IMR-90 (cell line): ENCODE measurements around the gene FDXR. TPM values are rescaled to one million over a fixed set of nuclear protein-coding genes. Genes with fewer than 3 reads are reported as not detected.

ENCODE experiments used
- ATAC-seq: fragments of 200-7000 bp; cut with Tn5 transposase; 2 replicates; pipeline ENCODE4 v1.9.1; 2020; ENCODE audit warnings: low read depth, mild to moderate bottlenecking, moderate library complexity
- BruUV-seq: library from RNA; stranded (reverse); fragments of 400-500 nt; replicated peaks from 2 replicates; lab custom pipeline; 2021; lab: Mats Ljungman, UMichigan
- CTCF ChIA-PET: fragments of 300-600 bp; formaldehyde crosslinking; extraction: SDS; loops from one replicate; lab custom pipeline; 2021; ENCODE audit warnings: antibody characterized with exemption; lab: Yijun Ruan, JAX
- POLR2A ChIA-PET: fragments of 300-600 bp; sonication (Branson Sonifier 250); formaldehyde crosslinking; loops from one replicate; lab custom pipeline; 2022; ENCODE audit warnings: antibody characterized with exemption; ENCODE audit not compliant: unreplicated experiment; lab: Charles Lee
- DNase-seq: peaks from one replicate; pipeline ENCODE4 v3.0.0; 2013
- H2AFZ ChIP-seq: replicated peaks from 2 replicates; pipeline ENCODE3; 2013; ENCODE audit warnings: low read length, mild to moderate bottlenecking; ENCODE audit not compliant: poor library complexity
- H2AK5ac ChIP-seq: 2 replicates; pipeline ENCODE4 v1.6.1; 2013; ENCODE audit warnings: low read depth, low read length, inconsistent platforms
- H2AK9ac ChIP-seq: replicated peaks from 2 replicates; pipeline ENCODE3; 2013; ENCODE audit warnings: mild to moderate bottlenecking, low read depth, low read length, moderate library complexity; ENCODE audit not compliant: poor library complexity
- H2BK120ac ChIP-seq: 2 replicates; pipeline ENCODE4 v1.6.1; 2013; ENCODE audit warnings: low read depth, low read length, inconsistent platforms
- H2BK15ac ChIP-seq: 3 replicates; pipeline ENCODE4 v1.6.1; 2013; ENCODE audit warnings: low read depth, low read length, inconsistent platforms
- H2BK20ac ChIP-seq: 2 replicates; pipeline ENCODE4 v1.6.1; 2013; ENCODE audit warnings: low read depth, mild to moderate bottlenecking, inconsistent platforms, low read length, moderate library complexity
- H2BK5ac ChIP-seq: 2 replicates; pipeline ENCODE4 v1.6.1; 2013; ENCODE audit warnings: mild to moderate bottlenecking, low read depth, low read length, inconsistent platforms; ENCODE audit not compliant: poor library complexity, severe bottlenecking
- H3K14ac ChIP-seq: replicated peaks from 2 replicates; pipeline ENCODE4 v1.6.1; 2013; ENCODE audit warnings: low read depth, low read length, inconsistent platforms
- H3K18ac ChIP-seq: 2 replicates; pipeline ENCODE4 v1.6.1; 2013; ENCODE audit warnings: low read depth, low read length, control low read depth
- H3K23ac ChIP-seq: 2 replicates; pipeline ENCODE4 v1.6.1; 2013; ENCODE audit warnings: low read depth, low read length, inconsistent platforms
- H3K27ac ChIP-seq: 2 replicates; pipeline ENCODE4 v1.5.1; 2013; ENCODE audit warnings: mild to moderate bottlenecking, control low read depth, low read length; ENCODE audit not compliant: insufficient read depth
- H3K27me3 ChIP-seq: 2 replicates; pipeline ENCODE4 v1.6.1; 2013; ENCODE audit warnings: low read length; ENCODE audit not compliant: control insufficient read depth, insufficient read depth
- H3K36me3 ChIP-seq: 2 replicates; pipeline ENCODE4 v1.6.1; 2013; ENCODE audit warnings: low read length, mixed read lengths; ENCODE audit not compliant: control insufficient read depth, insufficient read depth
- H3K4ac ChIP-seq: 2 replicates; pipeline ENCODE4 v1.6.1; 2013; ENCODE audit warnings: low read depth, low read length, inconsistent platforms
- H3K4me1 ChIP-seq: 2 replicates; pipeline ENCODE4 v1.6.1; 2013; ENCODE audit warnings: low read length, mixed read lengths; ENCODE audit not compliant: control insufficient read depth, insufficient read depth
- H3K4me2 ChIP-seq: 2 replicates; pipeline ENCODE4 v1.6.1; 2013; ENCODE audit warnings: low read depth, mild to moderate bottlenecking, control low read depth, low read length, moderate library complexity
- H3K4me3 ChIP-seq: 2 replicates; pipeline ENCODE4 v1.5.1; 2013; ENCODE audit warnings: low read depth, mild to moderate bottlenecking, control low read depth, low read length, moderate library complexity; ENCODE audit not compliant: insufficient read depth
- H3K56ac ChIP-seq: 2 replicates; pipeline ENCODE4 v1.6.1; 2013; ENCODE audit warnings: low read length, inconsistent platforms; ENCODE audit not compliant: insufficient read depth; ENCODE audit errors: extremely low read depth
- H3K79me1 ChIP-seq, 2 experiments: 2 replicates each; pipeline ENCODE4 v1.6.1; 2013; ENCODE audit warnings: low read length in 2 of 2, inconsistent platforms in 1 of 2, low read depth in 1 of 2
- H3K9ac ChIP-seq: 2 replicates; pipeline ENCODE4 v1.6.1; 2013; ENCODE audit warnings: low read depth, low read length, control low read depth
- H3K9me1 ChIP-seq: 2 replicates; pipeline ENCODE4 v1.6.1; 2013; ENCODE audit warnings: low read length, inconsistent platforms; ENCODE audit not compliant: insufficient read depth
- H3K9me3 ChIP-seq: 2 replicates; pipeline ENCODE4 v1.6.1; 2013; ENCODE audit warnings: low read length; ENCODE audit not compliant: control insufficient read depth, insufficient read depth
- H4K20me1 ChIP-seq: 2 replicates; pipeline ENCODE4 v1.6.1; 2013; ENCODE audit warnings: low read length, inconsistent platforms; ENCODE audit not compliant: insufficient read depth
- H4K5ac ChIP-seq: 2 replicates; pipeline ENCODE4 v1.6.1; 2013; ENCODE audit warnings: mild to moderate bottlenecking, low read depth, low read length, control low read depth
- H4K8ac ChIP-seq, 2 experiments: 2 replicates each; pipeline ENCODE4 v1.6.1; 2013; ENCODE audit warnings: low read depth in 2 of 2, low read length in 2 of 2, control low read depth in 1 of 2, inconsistent platforms in 1 of 2
- H4K91ac ChIP-seq: 2 replicates; pipeline ENCODE4 v1.6.1; 2013; ENCODE audit warnings: low read depth, low read length, inconsistent platforms; ENCODE audit not compliant: insufficient read depth
- BHLHE40 ChIP-seq: fragments of 150-350 bp; IDR thresholded peaks from 2 replicates; pipeline ENCODE4 v1.6.1; 2016; ENCODE audit warnings: mild to moderate bottlenecking, low read depth, low read length
- CEBPB ChIP-seq: IDR thresholded peaks from 2 replicates; pipeline ENCODE4 v1.6.1; 2012; ENCODE audit warnings: low read depth, low read length, improper control_type of control experiment
- CHD1 ChIP-seq: IDR thresholded peaks from 2 replicates; pipeline ENCODE4 v1.6.1; 2012; ENCODE audit warnings: low read depth, low read length, improper control_type of control experiment
- CTCF ChIP-seq: conservative IDR thresholded peaks from 2 replicates; pipeline ENCODE4 v1.5.1; 2012; ENCODE audit warnings: mild to moderate bottlenecking, low read depth, low read length, improper control_type of control experiment
- ELK1 ChIP-seq: fragments of 150-350 bp; IDR thresholded peaks from 2 replicates; pipeline ENCODE4 v1.6.1; 2016; ENCODE audit warnings: low read depth, mild to moderate bottlenecking, low read length, moderate library complexity, borderline replicate concordance
- FOS ChIP-seq: fragments of 150-350 bp; IDR thresholded peaks from 2 replicates; pipeline ENCODE4 v1.6.1; 2016; ENCODE audit warnings: low read depth, low read length
- MAFK ChIP-seq: IDR thresholded peaks from 2 replicates; pipeline ENCODE4 v1.6.1; 2012; ENCODE audit warnings: low read depth, low read length, improper control_type of control experiment
- MAZ ChIP-seq: IDR thresholded peaks from 2 replicates; pipeline ENCODE4 v1.6.1; 2012; ENCODE audit warnings: low read depth, mild to moderate bottlenecking, low read length, improper control_type of control experiment, moderate library complexity, borderline replicate concordance
- MXI1 ChIP-seq: IDR thresholded peaks from 2 replicates; pipeline ENCODE4 v1.6.1; 2012; ENCODE audit warnings: low read depth, mild to moderate bottlenecking, low read length, moderate library complexity, borderline replicate concordance
- NFE2L2 ChIP-seq: fragments of 150-350 bp; IDR thresholded peaks from 2 replicates; pipeline ENCODE4 v1.6.1; 2016; ENCODE audit warnings: low read depth, mild to moderate bottlenecking, low read length
- POLR2A ChIP-seq: IDR thresholded peaks from 2 replicates; pipeline ENCODE4 v1.6.1; 2012; ENCODE audit warnings: mild to moderate bottlenecking, low read depth, low read length
- RCOR1 ChIP-seq: IDR thresholded peaks from 2 replicates; pipeline ENCODE4 v1.6.1; 2012; ENCODE audit warnings: mild to moderate bottlenecking, low read length, improper control_type of control experiment; ENCODE audit not compliant: insufficient replicate concordance
- RFX5 ChIP-seq: IDR thresholded peaks from 2 replicates; pipeline ENCODE4 v1.8.0; 2012; ENCODE audit warnings: low read depth, mild to moderate bottlenecking, low read length, moderate library complexity
- SMC3 ChIP-seq: fragments of 150-350 bp; IDR thresholded peaks from 2 replicates; pipeline ENCODE4 v1.6.1; 2016; ENCODE audit warnings: low read depth, mild to moderate bottlenecking, antibody characterized with exemption, low read length, moderate library complexity
- USF2 ChIP-seq: fragments of 150-350 bp; IDR thresholded peaks from 2 replicates; pipeline ENCODE4 v1.6.1; 2017; ENCODE audit warnings: mild to moderate bottlenecking, antibody characterized with exemption, low read length, low read depth
- WGBS, 2 experiments: methylation state at CpG; one replicate each; pipeline versions ENCODE4 v1.1.5 to v1.1.7; 2013; ENCODE audit warnings: missing lambda C conversion rate in 2 of 2; ENCODE audit not compliant: insufficient read length in 1 of 2; ENCODE audit errors: extremely low coverage in 2 of 2; 5-methylcytosine and 5-hydroxymethylcytosine counted together
- dilution Hi-C: fragments of 300-500 bp; cut with HindIII; formaldehyde crosslinking; loops from one replicate; pipeline ENCODE4 v1.14.3; 2018; ENCODE audit warnings: low sequenced_read_pairs; ENCODE audit not compliant: unreplicated experiment
- in situ Hi-C: fragments of 300-500 bp; cut with MboI; formaldehyde crosslinking; loops from 3 replicates; pipeline ENCODE4 v1.14.3; 2019; ENCODE audit warnings: low sequenced_read_pairs, inconsistent platforms, mixed read lengths
- intact Hi-C: fragments of 100-400 bp; cut with micrococcal nuclease; formaldehyde crosslinking; loops from 2 replicates; pipeline ENCODE4 v1.10.0; 2022
- polyA plus RNA-seq, 3 experiments: library from polyadenylated mRNA; depleted of rRNA; stranded (reverse); fragments of >200 nt; gene quantifications; 2 replicates each; pipeline ENCODE4 v1.2.3, GENCODE V29; 2012; ENCODE audit warnings: low replicate concordance in 1 of 3
- total RNA-seq: library from RNA; depleted of rRNA; stranded (reverse); fragments of >200 nt; gene quantifications from 2 replicates; pipeline ENCODE4 v1.2.3, GENCODE V29; 2012

FDXR gene
- total and polyA plus RNA-seq, 2 of the 4 experiments (the other 2 are of a cell fraction): 12.4 to 18.6 TPM

- POLR2A ChIA-PET: no interaction called here
- H2AK9ac ChIP-seq: peak overlapping the region; percentile 70
- BruUV-seq: no TSS peak
- no peak overlapping the region for H2BK5ac ChIP-seq
- H2AFZ ChIP-seq: no peak overlapping the region
- no peaks in the 10 kb centered on the region; the same call in 1 of the 2 replicates for H3K4me1 ChIP-seq
- H3K18ac ChIP-seq: no peak overlapping the region
- H2AK5ac ChIP-seq: no peak overlapping the region
- H3K4me3 ChIP-seq: no peak overlapping the region
- H4K20me1 ChIP-seq: peaks cover 8% of the 10 kb centered on the region; the same call in 1 of the 2 replicates
- no peak overlapping the region for H2BK15ac ChIP-seq
- no peak overlapping the region for H4K91ac ChIP-seq
- H3K79me1 ChIP-seq: peaks cover 0 to 7% of the 10 kb centered on the region in 2 experiments; a peak in 2 of 4 replicates
- H3K36me3 ChIP-seq: peaks cover 9% of the 10 kb centered on the region; the same call in 1 of the 2 replicates
- H3K27ac ChIP-seq: no peak overlapping the region
- H3K27me3 ChIP-seq: peaks cover 24% of the 10 kb centered on the region
- no peak overlapping the region for H3K4ac ChIP-seq
- CTCF ChIA-PET: interaction anchor here (0.6 to 1.9 kb wide), 4 partner anchors 12 to 120 kb away, joined by 3 to 10 read pairs (median 4); no protein-coding TSS in a partner anchor
- in situ Hi-C loops (loop anchor here (5.0 to 25.0 kb wide), 3 partner anchors 73 to 653 kb away; partner anchors contain the start of genes RPL38 and TTYH2), dilution Hi-C loops (no loop called here), intact Hi-C loops (loop anchor here (1.0 to 10.0 kb wide), 3 partner anchors 74 to 490 kb away; no protein-coding TSS in a partner anchor)
- H3K14ac ChIP-seq: no peak overlapping the region
- H3K23ac ChIP-seq: no peak overlapping the region
- H3K4me2 ChIP-seq: no peak overlapping the region
- no peaks in the 10 kb centered on the region for H3K9me1 ChIP-seq
- WGBS, 2 experiments: 32% methylated on average over 5 of the region's 11 CpGs; no CpG with 5 or more reads in 1 of the 2 experiments
- no peaks in the 10 kb centered on the region for H3K9me3 ChIP-seq
- H3K9ac ChIP-seq: no peak overlapping the region
- H2BK120ac ChIP-seq: no peak overlapping the region
- H4K8ac ChIP-seq: no peak overlapping the region
- no peak overlapping the region for H3K56ac ChIP-seq
- H2BK20ac ChIP-seq: no peak overlapping the region
- peak; percentile 89 for ATAC-seq
- no peak overlapping the region for H4K5ac ChIP-seq
- peak; percentile 57 for DNase-seq
- TF ChIP-seq MXI1: peak; percentile 61
- TF ChIP-seq POLR2A: no peak
- no peak for TF ChIP-seq CHD1
- no peak for TF ChIP-seq RCOR1
- no peak for TF ChIP-seq USF2
- peak; percentile 90 for TF ChIP-seq CTCF
- no peak for TF ChIP-seq FOS
- TF ChIP-seq RFX5: no peak
- TF ChIP-seq MAFK: peak; percentile 57
- no peak for TF ChIP-seq NFE2L2
- TF ChIP-seq CEBPB: peak; percentile 68
- peak; percentile 81 for TF ChIP-seq SMC3
- no peak for TF ChIP-seq ELK1
- TF ChIP-seq MAZ: 0 out of 2 replicates have a peak, but pooled peaks have one; percentile 20
- TF ChIP-seq BHLHE40: no peak
Observed at GRCh38 chr17:74864866-74865395, 7.9 kb downstream of the FDXR start.
